ENCODE data around the gene WASF3.

WASF3 gene

GRCh38 chr13:26685606-26686005, 128.1 kb downstream of the WASF3 start:
- H3K27me3 ChIP-seq (ENCODE audit: insufficient read depth, low read depth, severe bottlenecking) = no peaks in the 10 kb centered on the region
- no peak for DNase-seq
- H3K36me3 ChIP-seq = peaks cover 99% of the 10 kb centered on the region
- H3K27ac ChIP-seq = no peak overlapping the region
- H3K4me3 ChIP-seq (ENCODE audit: low read depth, low read length) = no peak overlapping the region
- no peak for TF ChIP-seq CTCF (IDR thresholded peaks at IDR 0.05; ENCODE audit: low read depth, low read length)
- H3K9me3 ChIP-seq (ENCODE audit: severe bottlenecking) = peaks cover 5% of the 10 kb centered on the region

- Histone ChIP-seq H3K27me3 (ENCODE audit: insufficient read depth, low read depth, severe bottlenecking) (no peaks in the 10 kb centered on the region), H3K27ac (no peak overlapping the region), H3K36me3 (peaks cover 95% of the 10 kb centered on the region), H3K9me3 (ENCODE audit: severe bottlenecking) (peaks cover 6% of the 10 kb centered on the region), H3K4me3 (ENCODE audit: low read depth, low read length) (no peak overlapping the region)
- no peak for DNase-seq
- no peak for TF ChIP-seq CTCF (IDR thresholded peaks at IDR 0.05; ENCODE audit: low read depth, low read length)
Observed at GRCh38 chr13:26686285-26686684, 128.8 kb downstream of the WASF3 start.

GRCh38 chr13:26688286-26688685, 130.8 kb downstream of the WASF3 start:
- peaks cover 6% of the 10 kb centered on the region for H3K9me3 ChIP-seq (ENCODE audit: severe bottlenecking)
- H3K36me3 ChIP-seq = peaks cover 90% of the 10 kb centered on the region
- no peak overlapping the region for H3K27ac ChIP-seq
- no peak overlapping the region for H3K4me3 ChIP-seq (ENCODE audit: low read depth, low read length)
- DNase-seq = no peak
- TF ChIP-seq CTCF (IDR thresholded peaks at IDR 0.05; ENCODE audit: low read depth, low read length) = no peak
- H3K27me3 ChIP-seq (ENCODE audit: insufficient read depth, low read depth, severe bottlenecking) = no peaks in the 10 kb centered on the region

- Histone ChIP-seq H3K27me3 (ENCODE audit: insufficient read depth, low read depth, severe bottlenecking) (no peaks in the 10 kb centered on the region), H3K9me3 (ENCODE audit: severe bottlenecking) (peaks cover 6% of the 10 kb centered on the region), H3K4me3 (ENCODE audit: low read depth, low read length) (no peak overlapping the region), H3K36me3 (peaks cover 89% of the 10 kb centered on the region), H3K27ac (no peak overlapping the region)
- DNase-seq = no peak
- TF ChIP-seq CTCF (IDR thresholded peaks at IDR 0.05; ENCODE audit: low read depth, low read length) = no peak
Observed at GRCh38 chr13:26688980-26689379, 131.5 kb downstream of the WASF3 start.

GRCh38 chr13:26693749-26694463, 136.4 kb downstream of the WASF3 start:
- no peaks in the 10 kb centered on the region for H3K27me3 ChIP-seq (ENCODE audit: insufficient read depth, low read depth, severe bottlenecking)
- no peak overlapping the region for H3K4me3 ChIP-seq (ENCODE audit: low read depth, low read length)
- DNase-seq = peak; percentile 12
- no peak overlapping the region for H3K27ac ChIP-seq
- H3K9me3 ChIP-seq (ENCODE audit: severe bottlenecking) = peaks cover 6% of the 10 kb centered on the region
- TF ChIP-seq CTCF (IDR thresholded peaks at IDR 0.05; ENCODE audit: low read depth, low read length) = no peak
- H3K36me3 ChIP-seq = peaks cover 42% of the 10 kb centered on the region

Measured in WERI-Rb-1 (cell line).